SK-N-SH treated with all-trans-retinoic acid at 6 μM for 48 hours (cell line): ENCODE results near the gene FRMD8.

ENCODE experiments used
- ATAC-seq: fragments of 200-7000 bp; cut with Tn5 transposase; 3 replicates; pipeline ENCODE4 v1.9.1; 2020; ENCODE audit warnings: mild to moderate bottlenecking, moderate library complexity
- ARNTL ChIP-seq: fragments of 450-650 bp; formaldehyde crosslinking; IDR thresholded peaks from 2 replicates; pipeline ENCODE4 v1.5.0; 2020; ENCODE audit warnings: low read depth, mild to moderate bottlenecking, moderate library complexity, borderline replicate concordance
- BACH2 ChIP-seq: fragments of 250-450 bp; sonication (Bioruptor Pico); IDR thresholded peaks from 2 replicates; pipeline ENCODE4 v1.9.0; 2021; ENCODE audit warnings: mild to moderate bottlenecking, borderline replicate concordance
- CREB5 ChIP-seq: fragments of 250-450 bp; sonication (Bioruptor Pico); IDR thresholded peaks from 2 replicates; pipeline ENCODE4 v1.5.1; 2020; ENCODE audit warnings: low read depth, mild to moderate bottlenecking, moderate library complexity
- CSDC2 ChIP-seq: fragments of 250-450 bp; sonication (Bioruptor Pico); IDR thresholded peaks from 2 replicates; pipeline ENCODE4 v1.5.0; 2020; ENCODE audit warnings: mild to moderate bottlenecking, moderate library complexity
- ESRRG ChIP-seq: fragments of 250-450 bp; sonication (Bioruptor Pico); IDR thresholded peaks from 2 replicates; pipeline ENCODE4 v1.6.1; 2021; ENCODE audit warnings: mild to moderate bottlenecking
- GLIS3 ChIP-seq: fragments of 250-450 bp; sonication (Bioruptor Pico); IDR thresholded peaks from 2 replicates; pipeline ENCODE4 v1.5.0; 2020; ENCODE audit warnings: mild to moderate bottlenecking, moderate library complexity
- ISL1 ChIP-seq: fragments of 250-450 bp; sonication (Bioruptor Pico); IDR thresholded peaks from 2 replicates; pipeline ENCODE4 v2.1.2; 2022; ENCODE audit warnings: mild to moderate bottlenecking, moderate library complexity
- OSR1 ChIP-seq: fragments of 250-450 bp; sonication (Bioruptor Pico); IDR thresholded peaks from 2 replicates; pipeline ENCODE4 v1.8.0; 2022; ENCODE audit warnings: moderate library complexity, mild to moderate bottlenecking, inconsistent platforms
- POU6F1 ChIP-seq: fragments of 250-450 bp; sonication (Bioruptor Pico); IDR thresholded peaks from 2 replicates; pipeline ENCODE4 v1.8.0; 2021; ENCODE audit warnings: low read depth, mild to moderate bottlenecking, moderate library complexity, borderline replicate concordance
- PPARA ChIP-seq: fragments of 250-450 bp; sonication (Bioruptor Pico); IDR thresholded peaks from 2 replicates; pipeline ENCODE4 v1.5.0; 2020; ENCODE audit warnings: mild to moderate bottlenecking, borderline replicate concordance
- RARB ChIP-seq: fragments of 250-450 bp; sonication (Bioruptor Pico); IDR thresholded peaks from 2 replicates; pipeline ENCODE4 v1.8.0; 2021; ENCODE audit warnings: mild to moderate bottlenecking, moderate library complexity
- SNAI2 ChIP-seq: fragments of 250-450 bp; sonication (Bioruptor Pico); IDR thresholded peaks from 2 replicates; pipeline ENCODE4 v1.5.0; 2020; ENCODE audit warnings: mild to moderate bottlenecking, moderate library complexity
- TCF4 ChIP-seq: fragments of 250-450 bp; sonication (Bioruptor Pico); IDR thresholded peaks from 2 replicates; pipeline ENCODE4 v1.8.0; 2021; ENCODE audit warnings: mild to moderate bottlenecking, moderate library complexity, borderline replicate concordance
- TOX ChIP-seq: fragments of 250-450 bp; sonication (Bioruptor Pico); IDR thresholded peaks from 2 replicates; pipeline ENCODE4 v1.8.0; 2021; ENCODE audit warnings: mild to moderate bottlenecking, moderate library complexity, borderline replicate concordance
- ZC3H10 ChIP-seq: fragments of 250-450 bp; sonication (Bioruptor Pico); IDR thresholded peaks from 2 replicates; pipeline ENCODE4 v1.5.1; 2021; ENCODE audit warnings: mild to moderate bottlenecking, moderate library complexity
- ZFP3 ChIP-seq: fragments of 250-450 bp; sonication (Bioruptor Pico); IDR thresholded peaks from 2 replicates; pipeline ENCODE4 v1.5.0; 2020; ENCODE audit warnings: mild to moderate bottlenecking, moderate library complexity
- ZFP30 ChIP-seq: fragments of 450-650 bp; formaldehyde crosslinking; IDR thresholded peaks from 2 replicates; pipeline ENCODE4 v1.5.0; 2022; ENCODE audit warnings: mild to moderate bottlenecking, moderate library complexity
- ZNF565 ChIP-seq: fragments of 450-650 bp; formaldehyde crosslinking; conservative IDR thresholded peaks from 2 replicates; pipeline ENCODE4 v1.5.0; 2020; ENCODE audit warnings: low read depth, mild to moderate bottlenecking, moderate library complexity
- ZNF70 ChIP-seq: fragments of 450-650 bp; formaldehyde crosslinking; IDR thresholded peaks from 2 replicates; pipeline ENCODE4 v1.5.0; 2020; ENCODE audit warnings: mild to moderate bottlenecking, moderate library complexity
- ZNF8 ChIP-seq: fragments of 450-650 bp; formaldehyde crosslinking; IDR thresholded peaks from 2 replicates; pipeline ENCODE4 v1.5.0; 2020; ENCODE audit warnings: mild to moderate bottlenecking, moderate library complexity
- TF ChIP-seq, protein P1 (sequence below): fragments of 250-450 bp; sonication (Bioruptor Pico); IDR thresholded peaks from 2 replicates; pipeline ENCODE4 v1.5.0; 2020; ENCODE audit warnings: mild to moderate bottlenecking, moderate library complexity
- TF ChIP-seq, protein P2 (sequence below): fragments of 250-450 bp; sonication (Bioruptor Pico); IDR thresholded peaks from 2 replicates; pipeline ENCODE4 v1.5.1; 2021; ENCODE audit warnings: mild to moderate bottlenecking, moderate library complexity
- TF ChIP-seq, protein P3 (sequence below): fragments of 250-450 bp; sonication (Bioruptor Pico); IDR thresholded peaks from 2 replicates; pipeline ENCODE4 v1.8.0; 2020; ENCODE audit warnings: mild to moderate bottlenecking, moderate library complexity, borderline replicate concordance

FRMD8 gene

DNA sequence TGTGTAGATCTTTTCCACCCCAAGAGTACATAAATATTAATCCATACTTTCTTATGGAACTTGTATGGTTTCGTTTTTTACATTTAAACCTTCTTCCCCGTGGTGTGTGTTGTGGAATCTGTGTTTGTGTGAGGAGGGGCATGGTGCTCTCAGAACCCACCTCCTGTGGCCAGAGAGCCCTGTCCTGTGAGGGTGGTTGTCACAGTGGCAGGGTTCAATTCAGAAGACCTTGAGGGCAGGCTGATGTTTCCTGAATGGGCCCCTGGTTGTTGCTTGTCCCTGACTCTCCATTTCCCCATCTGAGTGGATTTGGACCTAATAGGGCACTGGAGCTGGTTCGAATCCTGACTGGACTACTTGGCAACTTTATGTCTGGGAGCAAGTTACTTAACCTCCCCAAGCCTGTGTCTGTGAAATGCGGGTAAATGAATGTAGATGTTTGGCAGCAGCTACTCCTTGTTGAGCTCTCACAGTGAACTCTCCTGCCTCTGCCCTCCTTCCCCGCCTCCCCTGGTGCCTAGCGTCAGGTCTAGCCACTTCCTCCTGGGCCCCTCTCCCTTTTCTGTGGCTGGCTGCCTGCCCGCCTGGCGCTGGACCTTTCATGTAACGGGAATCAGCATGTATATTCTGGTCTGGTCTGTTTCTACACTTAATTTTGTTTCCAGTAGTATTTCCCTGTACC is 43.4 kb downstream of the FRMD8 start:
- no peak for TF ChIP-seq ZFP3
- TF ChIP-seq CSDC2 (CRISPR knock-in tag): no peak
- TF ChIP-seq, protein P1, sequence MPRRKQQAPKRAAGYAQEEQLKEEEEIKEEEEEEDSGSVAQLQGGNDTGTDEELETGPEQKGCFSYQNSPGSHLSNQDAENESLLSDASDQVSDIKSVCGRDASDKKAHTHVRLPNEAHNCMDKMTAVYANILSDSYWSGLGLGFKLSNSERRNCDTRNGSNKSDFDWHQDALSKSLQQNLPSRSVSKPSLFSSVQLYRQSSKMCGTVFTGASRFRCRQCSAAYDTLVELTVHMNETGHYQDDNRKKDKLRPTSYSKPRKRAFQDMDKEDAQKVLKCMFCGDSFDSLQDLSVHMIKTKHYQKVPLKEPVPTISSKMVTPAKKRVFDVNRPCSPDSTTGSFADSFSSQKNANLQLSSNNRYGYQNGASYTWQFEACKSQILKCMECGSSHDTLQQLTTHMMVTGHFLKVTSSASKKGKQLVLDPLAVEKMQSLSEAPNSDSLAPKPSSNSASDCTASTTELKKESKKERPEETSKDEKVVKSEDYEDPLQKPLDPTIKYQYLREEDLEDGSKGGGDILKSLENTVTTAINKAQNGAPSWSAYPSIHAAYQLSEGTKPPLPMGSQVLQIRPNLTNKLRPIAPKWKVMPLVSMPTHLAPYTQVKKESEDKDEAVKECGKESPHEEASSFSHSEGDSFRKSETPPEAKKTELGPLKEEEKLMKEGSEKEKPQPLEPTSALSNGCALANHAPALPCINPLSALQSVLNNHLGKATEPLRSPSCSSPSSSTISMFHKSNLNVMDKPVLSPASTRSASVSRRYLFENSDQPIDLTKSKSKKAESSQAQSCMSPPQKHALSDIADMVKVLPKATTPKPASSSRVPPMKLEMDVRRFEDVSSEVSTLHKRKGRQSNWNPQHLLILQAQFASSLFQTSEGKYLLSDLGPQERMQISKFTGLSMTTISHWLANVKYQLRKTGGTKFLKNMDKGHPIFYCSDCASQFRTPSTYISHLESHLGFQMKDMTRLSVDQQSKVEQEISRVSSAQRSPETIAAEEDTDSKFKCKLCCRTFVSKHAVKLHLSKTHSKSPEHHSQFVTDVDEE (CRISPR knock-in tag): 0 out of 2 replicates have a peak, but pooled peaks have one; percentile 21
- TF ChIP-seq ZNF8 (CRISPR knock-in tag): no peak
- TF ChIP-seq OSR1: no peak
- TF ChIP-seq ARNTL: no peak; the same call in none of the 2 replicates
- TF ChIP-seq ESRRG (CRISPR knock-in tag): 0 out of 2 replicates have a peak, but pooled peaks have one; percentile 32
- no peak for TF ChIP-seq POU6F1 (CRISPR knock-in tag)
- peak; percentile 73 for TF ChIP-seq TOX (CRISPR knock-in tag)
- TF ChIP-seq, protein P2, sequence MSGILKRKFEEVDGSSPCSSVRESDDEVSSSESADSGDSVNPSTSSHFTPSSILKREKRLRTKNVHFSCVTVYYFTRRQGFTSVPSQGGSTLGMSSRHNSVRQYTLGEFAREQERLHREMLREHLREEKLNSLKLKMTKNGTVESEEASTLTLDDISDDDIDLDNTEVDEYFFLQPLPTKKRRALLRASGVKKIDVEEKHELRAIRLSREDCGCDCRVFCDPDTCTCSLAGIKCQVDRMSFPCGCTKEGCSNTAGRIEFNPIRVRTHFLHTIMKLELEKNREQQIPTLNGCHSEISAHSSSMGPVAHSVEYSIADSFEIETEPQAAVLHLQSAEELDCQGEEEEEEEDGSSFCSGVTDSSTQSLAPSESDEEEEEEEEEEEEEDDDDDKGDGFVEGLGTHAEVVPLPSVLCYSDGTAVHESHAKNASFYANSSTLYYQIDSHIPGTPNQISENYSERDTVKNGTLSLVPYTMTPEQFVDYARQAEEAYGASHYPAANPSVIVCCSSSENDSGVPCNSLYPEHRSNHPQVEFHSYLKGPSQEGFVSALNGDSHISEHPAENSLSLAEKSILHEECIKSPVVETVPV: peak; percentile 9; the same call in 1 of the 2 replicates
- no peak; the same call in none of the 2 replicates for TF ChIP-seq ZC3H10 (CRISPR knock-in tag)
- no peak for TF ChIP-seq PPARA (CRISPR knock-in tag)
- TF ChIP-seq ZNF565 (CRISPR knock-in tag): no peak; the same call in 1 of the 2 replicates
- TF ChIP-seq CREB5 (CRISPR knock-in tag): no peak; the same call in 1 of the 2 replicates
- TF ChIP-seq SNAI2 (CRISPR knock-in tag): no peak
- no peak for TF ChIP-seq ZFP30 (CRISPR knock-in tag)
- no peak for TF ChIP-seq BACH2
- TF ChIP-seq ISL1 (CRISPR knock-in tag): no peak
- no peak; the same call in 1 of the 2 replicates for TF ChIP-seq RARB
- TF ChIP-seq ZNF70 (CRISPR knock-in tag): no peak
- TF ChIP-seq TCF4 (CRISPR knock-in tag): no peak
- peak; percentile 94 for TF ChIP-seq GLIS3 (CRISPR knock-in tag)
- TF ChIP-seq, protein P3, sequence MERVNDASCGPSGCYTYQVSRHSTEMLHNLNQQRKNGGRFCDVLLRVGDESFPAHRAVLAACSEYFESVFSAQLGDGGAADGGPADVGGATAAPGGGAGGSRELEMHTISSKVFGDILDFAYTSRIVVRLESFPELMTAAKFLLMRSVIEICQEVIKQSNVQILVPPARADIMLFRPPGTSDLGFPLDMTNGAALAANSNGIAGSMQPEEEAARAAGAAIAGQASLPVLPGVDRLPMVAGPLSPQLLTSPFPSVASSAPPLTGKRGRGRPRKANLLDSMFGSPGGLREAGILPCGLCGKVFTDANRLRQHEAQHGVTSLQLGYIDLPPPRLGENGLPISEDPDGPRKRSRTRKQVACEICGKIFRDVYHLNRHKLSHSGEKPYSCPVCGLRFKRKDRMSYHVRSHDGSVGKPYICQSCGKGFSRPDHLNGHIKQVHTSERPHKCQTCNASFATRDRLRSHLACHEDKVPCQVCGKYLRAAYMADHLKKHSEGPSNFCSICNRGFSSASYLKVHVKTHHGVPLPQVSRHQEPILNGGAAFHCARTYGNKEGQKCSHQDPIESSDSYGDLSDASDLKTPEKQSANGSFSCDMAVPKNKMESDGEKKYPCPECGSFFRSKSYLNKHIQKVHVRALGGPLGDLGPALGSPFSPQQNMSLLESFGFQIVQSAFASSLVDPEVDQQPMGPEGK: peak; percentile 27; the same call in 1 of the 2 replicates
- TF ChIP-seq, all 23 proteins: peak for 6
- ATAC-seq: peak; percentile 9

- peak; percentile 2 for ATAC-seq
- TF ChIP-seq CREB5 (CRISPR knock-in tag): peak; percentile 43
- TF ChIP-seq, protein P3: no peak
- TF ChIP-seq RARB: peak; percentile 65; the same call in 1 of the 2 replicates
- TF ChIP-seq BACH2: no peak
- TF ChIP-seq ZFP3: no peak
- peak; percentile 87 for TF ChIP-seq ZC3H10 (CRISPR knock-in tag)
- TF ChIP-seq TOX (CRISPR knock-in tag): peak; percentile 53; the same call in 1 of the 2 replicates
- no peak for TF ChIP-seq OSR1
- no peak for TF ChIP-seq TCF4 (CRISPR knock-in tag)
- no peak for TF ChIP-seq ARNTL
- no peak for TF ChIP-seq GLIS3 (CRISPR knock-in tag)
- TF ChIP-seq ZNF70 (CRISPR knock-in tag): no peak
- TF ChIP-seq ESRRG (CRISPR knock-in tag): peak; percentile 73; the same call in 1 of the 2 replicates
Measured at GRCh38 chr11:65430406-65431217, 44.2 kb downstream of the FRMD8 start.
